Measurements from ENCODE around the gene PELI3. TPM values are rescaled to one million over a fixed set of nuclear protein-coding genes. Genes with fewer than 3 reads are reported as not detected.
A peak's percentile ranks its signal among the peaks of the same experiment; 100 is the strongest.

The PELI3 gene
- total and polyA plus RNA-seq, 2 donors (not counting 1 experiment from before 2014, with no cell fraction given), result 3.2 to 15.6 TPM

- H3K4me1 Mint-ChIP-seq, result peaks cover 16% of the 10 kb centered on the region
- Histone ChIP-seq H3K27ac (ENCODE audit: low read length in 2 of 2) (no peak overlapping the region), H3K36me3 (replicated peaks in 1 of 2; ENCODE audit: control extremely low read depth in 1 of 2, control insufficient read depth in 1 of 2, extremely low read depth in 1 of 2, insufficient read depth in 2 of 2, low read length in 1 of 2) (peaks cover 3 to 11% of the 10 kb centered on the region in 2 experiments), H3K4me3 (ENCODE audit: control extremely low read depth in 1 of 5, extremely low read depth in 1 of 5, insufficient read depth in 1 of 5, low read depth in 2 of 5, low read length in 4 of 5) (no peak overlapping the region), H3K4me2 (replicated peaks; ENCODE audit: low read depth, low read length, poor library complexity, severe bottlenecking) (no peak overlapping the region), H3K9me3 (ENCODE audit: control extremely low read depth in 1 of 3, control insufficient read depth in 2 of 3, insufficient read depth in 1 of 3, low read length in 2 of 3) (no peaks in the 10 kb centered on the region), H3K79me2 (ENCODE audit: control insufficient read depth, insufficient read depth, low read length) (peaks cover 8% of the 10 kb centered on the region), H3K27me3 (replicated peaks in 1 of 4; ENCODE audit: control extremely low read depth in 1 of 4, control insufficient read depth in 3 of 4, insufficient read depth in 4 of 4, low read length in 3 of 4) (no peaks in the 10 kb centered on the region), H3K9ac (ENCODE audit: low read length) (no peak overlapping the region), H3K4me1 (ENCODE audit: control insufficient read depth in 2 of 2, insufficient read depth in 2 of 2, low read length in 2 of 2) (peaks cover 11 to 14% of the 10 kb centered on the region in 2 donors), H4K20me1 (ENCODE audit: control insufficient read depth, insufficient read depth, low read length, poor library complexity, severe bottlenecking) (no peaks in the 10 kb centered on the region), H2AFZ (ENCODE audit: insufficient read depth, low read depth, low read length, poor library complexity, severe bottlenecking) (no peak overlapping the region)
- ChIA-PET POLR2A (interaction anchor here (0.7 kb wide), 2 partner anchors 20 to 460 kb away, joined by 5 to 6 read pairs; no protein-coding TSS in a partner anchor), CTCF (interaction anchor here (0.6 to 2.1 kb wide), 3 partner anchors 29 to 169 kb away, joined by 3 to 15 read pairs (median 3); partner anchors contain the start of genes DPP3 and RBM4B)
- H3K27ac Mint-ChIP-seq, result no peak overlapping the region
- intact Hi-C loops (cut with micrococcal nuclease), result no loop called here
- ATAC-seq (ENCODE audit: low read depth) (no peak), DNase-seq (no peak)
- no peaks in the 10 kb centered on the region for H3K9me3 Mint-ChIP-seq (ENCODE audit: insufficient read depth)
- H3K4me3 Mint-ChIP-seq, result no peak overlapping the region
- 97% methylated on average over 6 of the region's 7 CpGs for WGBS (ENCODE audit: insufficient coverage)
- H3K27me3 Mint-ChIP-seq, result no peaks in the 10 kb centered on the region
- no peak for TF ChIP-seq EZH2 (IDR thresholded peaks at IDR 0.05; ENCODE audit: borderline replicate concordance, insufficient read depth, low read depth, low read length, poor library complexity, severe bottlenecking)
- TF ChIP-seq CTCF (IDR thresholded peaks at IDR 0.05), result no peak
These were observed 42.4 kb downstream of the PELI3 start for GRCh38 chr11:66509131-66509561.

DNA sequence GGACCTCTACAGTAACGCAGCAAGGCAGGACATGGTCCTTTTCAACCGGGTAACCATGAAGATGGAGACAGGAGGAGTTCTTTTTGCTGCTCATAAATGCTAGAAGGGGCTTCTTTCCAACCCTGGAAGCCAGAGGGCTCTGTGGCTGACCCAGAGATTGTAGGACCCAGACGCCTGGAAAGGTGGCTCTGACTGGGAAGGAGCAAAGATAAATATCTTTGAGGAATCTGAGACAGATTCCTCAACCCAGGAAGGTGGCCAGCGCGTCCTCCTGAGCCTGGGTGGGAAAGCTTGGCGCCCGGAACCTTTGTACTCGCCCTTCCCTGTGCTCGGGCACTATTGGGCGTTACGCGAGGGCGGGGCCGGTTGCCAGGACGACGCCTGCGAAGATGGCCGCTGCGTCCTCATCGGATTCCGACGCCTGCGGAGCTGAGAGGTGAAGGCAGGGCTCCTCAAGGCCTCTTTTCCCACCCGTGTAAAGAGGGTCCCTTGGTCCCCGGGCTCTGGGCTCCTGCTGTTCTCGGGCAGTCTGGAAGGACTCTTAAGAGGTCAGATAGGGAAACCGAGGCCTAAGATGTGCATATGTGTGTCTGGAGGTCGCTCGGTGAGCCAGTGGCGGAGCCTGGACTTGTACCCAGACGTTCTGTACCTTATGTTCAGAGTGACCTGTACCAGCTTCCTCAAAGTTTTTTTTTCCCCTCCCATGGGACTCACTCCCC, 43.7 kb downstream of the PELI3 start, which contains the start of gene BBS1:
Gene BBS1 (plus strand): TSS at position 365 of the 719 bp plus-strand sequence. CDS start 25 bp downstream, at position 390.
- no peaks in the 10 kb centered on the region for H4K20me1 ChIP-seq (ENCODE audit: control insufficient read depth, insufficient read depth, low read length, poor library complexity, severe bottlenecking)
- H3K79me2 ChIP-seq (ENCODE audit: control insufficient read depth, insufficient read depth, low read length), result peaks cover 8% of the 10 kb centered on the region
- peak; percentile 87 for DNase-seq
- TF ChIP-seq CTCF (IDR thresholded peaks at IDR 0.05) (no peak), EZH2 (IDR thresholded peaks at IDR 0.05; ENCODE audit: borderline replicate concordance, insufficient read depth, low read depth, low read length, poor library complexity, severe bottlenecking) (no peak)
- H2AFZ ChIP-seq (ENCODE audit: insufficient read depth, low read depth, low read length, poor library complexity, severe bottlenecking), result peak within 1 kb of the TSS; percentile 92
- ATAC-seq (ENCODE audit: low read depth), result peak; percentile 94
- no peaks in the 10 kb centered on the region for H3K9me3 ChIP-seq (ENCODE audit: control extremely low read depth in 1 of 3, control insufficient read depth in 2 of 3, insufficient read depth in 1 of 3, low read length in 2 of 3)
- Mint-ChIP-seq H3K4me3 (peak within 1 kb of the TSS; percentile 91), H3K9me3 (ENCODE audit: insufficient read depth) (no peaks in the 10 kb centered on the region), H3K27ac (peak within 1 kb of the TSS; percentile 61), H3K27me3 (no peaks in the 10 kb centered on the region), H3K4me1 (peaks cover 16% of the 10 kb centered on the region)
- ChIA-PET CTCF (interaction anchor here (1.0 to 2.1 kb wide), 6 partner anchors 8 to 167 kb away, joined by 3 to 15 read pairs (median 3); partner anchors contain the start of genes BRMS1, DPP3 and RBM4B), POLR2A (interaction anchor here (0.7 to 1.2 kb wide), 3 partner anchors 9 to 44 kb away, joined by 4 to 7 read pairs (median 4); partner anchors contain the start of genes DPP3 and PELI3)
- H3K4me3 ChIP-seq (ENCODE audit: control extremely low read depth in 1 of 5, extremely low read depth in 1 of 5, insufficient read depth in 1 of 5, low read depth in 2 of 5, low read length in 4 of 5), result peak within 1 kb of the TSS; percentile 55 to 89 (median 85)
- peak within 1 kb of the TSS; percentile 80 for H3K9ac ChIP-seq (ENCODE audit: low read length)
- H3K27me3 ChIP-seq (replicated peaks in 1 of 4; ENCODE audit: control extremely low read depth in 1 of 4, control insufficient read depth in 3 of 4, insufficient read depth in 4 of 4, low read length in 3 of 4), result no peaks in the 10 kb centered on the region
- intact Hi-C loops (cut with micrococcal nuclease), result loop anchor here (1.0 to 2.0 kb wide), 5 partner anchors 30 to 168 kb away; partner anchors contain the start of genes ACTN3, DPP3, MRPL11 and PELI3
- peaks cover 11 to 14% of the 10 kb centered on the region in 2 donors for H3K4me1 ChIP-seq (ENCODE audit: control insufficient read depth in 2 of 2, insufficient read depth in 2 of 2, low read length in 2 of 2)
- peak within 1 kb of the TSS; percentile 92 for H3K4me2 ChIP-seq (replicated peaks; ENCODE audit: low read depth, low read length, poor library complexity, severe bottlenecking)
- H3K27ac ChIP-seq (ENCODE audit: low read length in 2 of 2), result peak within 1 kb of the TSS in 1 of 2 donors; percentile 40
- 3% methylated on average over 31 of the region's 31 CpGs for WGBS (ENCODE audit: insufficient coverage)
- H3K36me3 ChIP-seq (replicated peaks in 1 of 2; ENCODE audit: control extremely low read depth in 1 of 2, control insufficient read depth in 1 of 2, extremely low read depth in 1 of 2, insufficient read depth in 2 of 2, low read length in 1 of 2), result peaks cover 0 to 3% of the 10 kb centered on the region in 2 experiments
